Left ventricle myocardium inferior (tissue), 1 donor: ENCODE measurements around the gene ISLR. TPM values are rescaled to one million over a fixed set of nuclear protein-coding genes. Genes with fewer than 3 reads are reported as not detected.

Experiments used
- DNase-seq: peaks from one replicate; pipeline ENCODE4 v3.0.0-alpha.2; 2020
- H3K27ac ChIP-seq: fragments of 200-600 bp; replicated peaks from 2 replicates; pipeline ENCODE4 v1.8.0; 2021
- H3K27me3 ChIP-seq: fragments of 200-600 bp; 2 replicates; pipeline ENCODE4 v1.8.0; 2021; ENCODE audit warnings: low read depth
- H3K36me3 ChIP-seq: fragments of 200-600 bp; 2 replicates; pipeline ENCODE4 v1.8.0; 2021
- H3K4me1 ChIP-seq: fragments of 200-600 bp; 2 replicates; pipeline ENCODE4 v1.8.0; 2021
- H3K4me3 ChIP-seq: fragments of 200-600 bp; 2 replicates; pipeline ENCODE4 v1.8.0; 2021; ENCODE audit warnings: mild to moderate bottlenecking, moderate library complexity
- H3K9me3 ChIP-seq: fragments of 200-600 bp; replicated peaks from 2 replicates; pipeline ENCODE4 v1.8.0; 2021
- intact Hi-C: fragments of 100-400 bp; cut with micrococcal nuclease; formaldehyde crosslinking; loops from one replicate; pipeline ENCODE4 v1.11.0; 2022
- total RNA-seq: library from RNA; stranded (reverse); fragmentation: NEBNext Ultra II Directional; extraction: Animal tissue kit (Norgen Biotek cat#: 25700); gene quantifications from one replicate; pipeline ENCODE4 v1.2.1, GENCODE V29; 2021
- TF ChIP-seq, protein P1 (sequence below): fragments of 200-600 bp; IDR thresholded peaks from 2 replicates; pipeline ENCODE4 v1.8.0; 2021; ENCODE audit warnings: antibody characterized with exemption, mild to moderate bottlenecking, borderline replicate concordance
- donor health status: DM: no; HTN: yes; CAD: no; lungs with severe emphysema.

ISLR gene
- total RNA-seq, 1 donor from 2014 or later = 12.7 TPM

- DNase-seq = no peak
- Histone ChIP-seq H3K36me3 (no peaks in the 10 kb centered on the region), H3K9me3 (no peaks in the 10 kb centered on the region), H3K4me3 (peak overlapping the region; percentile 30), H3K4me1 (peaks cover 67% of the 10 kb centered on the region), H3K27me3 (no peaks in the 10 kb centered on the region), H3K27ac (peak overlapping the region; percentile 87)
- intact Hi-C loops = no loop called here
- TF ChIP-seq, protein P1, sequence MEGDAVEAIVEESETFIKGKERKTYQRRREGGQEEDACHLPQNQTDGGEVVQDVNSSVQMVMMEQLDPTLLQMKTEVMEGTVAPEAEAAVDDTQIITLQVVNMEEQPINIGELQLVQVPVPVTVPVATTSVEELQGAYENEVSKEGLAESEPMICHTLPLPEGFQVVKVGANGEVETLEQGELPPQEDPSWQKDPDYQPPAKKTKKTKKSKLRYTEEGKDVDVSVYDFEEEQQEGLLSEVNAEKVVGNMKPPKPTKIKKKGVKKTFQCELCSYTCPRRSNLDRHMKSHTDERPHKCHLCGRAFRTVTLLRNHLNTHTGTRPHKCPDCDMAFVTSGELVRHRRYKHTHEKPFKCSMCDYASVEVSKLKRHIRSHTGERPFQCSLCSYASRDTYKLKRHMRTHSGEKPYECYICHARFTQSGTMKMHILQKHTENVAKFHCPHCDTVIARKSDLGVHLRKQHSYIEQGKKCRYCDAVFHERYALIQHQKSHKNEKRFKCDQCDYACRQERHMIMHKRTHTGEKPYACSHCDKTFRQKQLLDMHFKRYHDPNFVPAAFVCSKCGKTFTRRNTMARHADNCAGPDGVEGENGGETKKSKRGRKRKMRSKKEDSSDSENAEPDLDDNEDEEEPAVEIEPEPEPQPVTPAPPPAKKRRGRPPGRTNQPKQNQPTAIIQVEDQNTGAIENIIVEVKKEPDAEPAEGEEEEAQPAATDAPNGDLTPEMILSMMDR = no peak
Measured at GRCh38 chr15:74171965-74172541, 1.5 kb upstream of the ISLR start.

GRCh38 chr15:74172701-74173379, 670 bp upstream of the ISLR start:
- Histone ChIP-seq H3K4me1 (peaks cover 69% of the 10 kb centered on the region), H3K4me3 (peak overlapping the region; percentile 60), H3K36me3 (no peaks in the 10 kb centered on the region), H3K9me3 (no peaks in the 10 kb centered on the region), H3K27ac (peak overlapping the region; percentile 87), H3K27me3 (no peaks in the 10 kb centered on the region)
- TF ChIP-seq, protein P1 = no peak
- peak; percentile 82 for DNase-seq
- intact Hi-C loops = no loop called here

- no peaks in the 10 kb centered on the region for H3K36me3 ChIP-seq
- no peaks in the 10 kb centered on the region for H3K9me3 ChIP-seq
- peak overlapping the region; percentile 60 for H3K4me3 ChIP-seq
- H3K27me3 ChIP-seq = no peaks in the 10 kb centered on the region
- peak; percentile 41 for DNase-seq
- intact Hi-C loops = no loop called here
- peak overlapping the region; percentile 87 for H3K27ac ChIP-seq
- peaks cover 69% of the 10 kb centered on the region for H3K4me1 ChIP-seq
- TF ChIP-seq, protein P1 = no peak
Measured at GRCh38 chr15:74174219-74174957, 878 bp downstream of the ISLR start.

DNA sequence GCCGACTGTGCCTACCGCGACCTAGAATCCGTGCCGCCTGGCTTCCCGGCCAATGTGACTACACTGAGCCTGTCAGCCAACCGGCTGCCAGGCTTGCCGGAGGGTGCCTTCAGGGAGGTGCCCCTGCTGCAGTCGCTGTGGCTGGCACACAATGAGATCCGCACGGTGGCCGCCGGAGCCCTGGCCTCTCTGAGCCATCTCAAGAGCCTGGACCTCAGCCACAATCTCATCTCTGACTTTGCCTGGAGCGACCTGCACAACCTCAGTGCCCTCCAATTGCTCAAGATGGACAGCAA, 1.4 kb downstream of the ISLR start:
- Histone ChIP-seq H3K4me3 (peak overlapping the region; percentile 60), H3K27ac (peak overlapping the region; percentile 87), H3K4me1 (peaks cover 71% of the 10 kb centered on the region), H3K36me3 (no peaks in the 10 kb centered on the region), H3K9me3 (no peaks in the 10 kb centered on the region), H3K27me3 (no peaks in the 10 kb centered on the region)
- DNase-seq = no peak
- intact Hi-C loops = no loop called here
- TF ChIP-seq, protein P1 = no peak

GRCh38 chr15:74175271-74176191, 2.0 kb downstream of the ISLR start:
- intact Hi-C loops = no loop called here
- H3K36me3 ChIP-seq = no peaks in the 10 kb centered on the region
- TF ChIP-seq, protein P1 = no peak
- H3K27me3 ChIP-seq = no peaks in the 10 kb centered on the region
- H3K4me1 ChIP-seq = peaks cover 77% of the 10 kb centered on the region
- no peak for DNase-seq
- H3K9me3 ChIP-seq = no peaks in the 10 kb centered on the region
- H3K27ac ChIP-seq = no peak overlapping the region
- peak overlapping the region; percentile 60 for H3K4me3 ChIP-seq
